Peyer's patch (tissue), 4 donors: ENCODE results near the gene PER3. TPM values are rescaled to one million over a fixed set of nuclear protein-coding genes. Genes with fewer than 3 reads are reported as not detected.

Source experiments
- DNase-seq, 3 donors: peaks; one replicate each; pipeline ENCODE4 v3.0.0-alpha.2; 2017 to 2019
- H3K27ac ChIP-seq, 4 donors: fragments of 200-600 bp; sonication (generic); one replicate each; pipeline ENCODE4 v1.5.1; 2016 to 2019
- H3K27me3 ChIP-seq, 2 donors: fragments of 200-600 bp; sonication (generic); one replicate each; pipeline ENCODE4 v1.5.1; 2019
- H3K36me3 ChIP-seq, 3 donors: fragments of 200-600 bp; sonication (generic); one replicate each; pipeline ENCODE4 v1.5.1; 2016 to 2019
- H3K4me1 ChIP-seq, 4 donors: fragments of 200-600 bp; sonication (generic); one replicate each; pipeline ENCODE4 v1.5.1; 2016 to 2019
- H3K4me3 ChIP-seq, 4 donors: fragments of 200-600 bp; sonication (generic); 1 replicate in 3 of 4; 2 replicates in 1 of 4; pipeline ENCODE4 v1.5.1; 2016 to 2019; ENCODE audit warnings: mild to moderate bottlenecking in 1 of 4
- H3K9me3 ChIP-seq, 4 donors: fragments of 200-600 bp; sonication (generic); one replicate each; pipeline ENCODE4 v1.5.1; 2016 to 2019; ENCODE audit warnings: mild to moderate bottlenecking in 1 of 4
- POLR2A ChIP-seq, 2 donors: fragments of 450-650 bp; IDR thresholded peaks; one replicate each; pipeline ENCODE4 v1.5.1; 2017; ENCODE audit warnings: antibody characterized with exemption in 2 of 2, mild to moderate bottlenecking in 2 of 2, moderate library complexity in 2 of 2
- total RNA-seq, 4 donors: library from RNA; depleted of rRNA; stranded (reverse); fragments of >200 nt; gene quantifications; one replicate each; pipeline ENCODE4 v1.1.0, GENCODE V29; 2016
- TF ChIP-seq, protein P1 (sequence below), 6 experiments: fragments of 450-650 bp in 4 of 6; fragments of 200-600 bp in 2 of 6; sonication (generic) in 1 of 6; IDR thresholded peaks; one replicate each; pipeline ENCODE4 v1.5.1; 2017 to 2019; ENCODE audit warnings: antibody characterized with exemption in 6 of 6, mild to moderate bottlenecking in 3 of 6, moderate library complexity in 1 of 6

Gene PER3
- total RNA-seq, 4 donors from 2014 or later, result 10.0 to 24.0 (median 18.5) TPM

DNA sequence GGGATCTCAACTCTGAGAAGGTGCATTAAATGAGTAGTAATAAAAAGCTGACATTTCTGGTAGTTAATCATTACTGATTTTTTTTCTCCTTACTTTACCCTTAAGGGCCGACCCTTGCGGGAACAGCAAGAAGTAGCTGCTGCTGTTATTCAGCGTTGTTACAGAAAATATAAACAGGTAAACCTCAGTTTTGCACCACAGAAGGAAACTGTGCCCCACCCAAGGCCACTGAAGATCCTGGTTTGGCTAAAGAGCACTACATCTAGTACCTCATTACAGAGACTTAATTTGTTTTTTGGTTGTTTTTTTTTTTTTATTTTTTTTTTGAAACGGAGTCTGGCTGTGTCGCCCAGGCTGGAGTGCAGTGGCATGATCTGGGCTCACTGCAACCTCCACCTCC lies 36.5 kb upstream of the PER3 start:
- H3K27me3 ChIP-seq, result no peaks in the 10 kb centered on the region
- TF ChIP-seq POLR2A (IDR thresholded peaks at IDR 0.05), result no peak
- TF ChIP-seq, protein P1, sequence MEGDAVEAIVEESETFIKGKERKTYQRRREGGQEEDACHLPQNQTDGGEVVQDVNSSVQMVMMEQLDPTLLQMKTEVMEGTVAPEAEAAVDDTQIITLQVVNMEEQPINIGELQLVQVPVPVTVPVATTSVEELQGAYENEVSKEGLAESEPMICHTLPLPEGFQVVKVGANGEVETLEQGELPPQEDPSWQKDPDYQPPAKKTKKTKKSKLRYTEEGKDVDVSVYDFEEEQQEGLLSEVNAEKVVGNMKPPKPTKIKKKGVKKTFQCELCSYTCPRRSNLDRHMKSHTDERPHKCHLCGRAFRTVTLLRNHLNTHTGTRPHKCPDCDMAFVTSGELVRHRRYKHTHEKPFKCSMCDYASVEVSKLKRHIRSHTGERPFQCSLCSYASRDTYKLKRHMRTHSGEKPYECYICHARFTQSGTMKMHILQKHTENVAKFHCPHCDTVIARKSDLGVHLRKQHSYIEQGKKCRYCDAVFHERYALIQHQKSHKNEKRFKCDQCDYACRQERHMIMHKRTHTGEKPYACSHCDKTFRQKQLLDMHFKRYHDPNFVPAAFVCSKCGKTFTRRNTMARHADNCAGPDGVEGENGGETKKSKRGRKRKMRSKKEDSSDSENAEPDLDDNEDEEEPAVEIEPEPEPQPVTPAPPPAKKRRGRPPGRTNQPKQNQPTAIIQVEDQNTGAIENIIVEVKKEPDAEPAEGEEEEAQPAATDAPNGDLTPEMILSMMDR (IDR thresholded peaks at IDR 0.05), result no peak

DNA sequence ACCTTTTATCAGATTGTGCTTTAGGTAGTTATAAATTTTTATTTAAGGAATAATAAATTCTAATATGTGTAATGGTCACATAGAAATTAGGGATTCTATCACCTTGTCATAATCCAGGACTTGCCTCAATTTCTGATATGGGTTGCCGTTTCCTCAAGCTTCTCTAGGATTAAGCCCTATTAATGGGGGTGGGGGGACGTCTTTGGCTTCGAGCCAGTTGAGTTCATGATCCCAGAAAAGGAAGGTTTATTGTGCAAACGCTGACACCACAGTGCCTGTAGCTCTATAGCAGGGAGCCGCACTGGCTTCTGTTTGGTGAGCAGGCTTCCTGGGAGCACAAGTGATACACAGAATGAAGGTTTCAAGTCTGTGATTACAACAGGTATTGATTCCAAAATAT lies 35.0 kb upstream of the PER3 start:
- DNase-seq, result no peak
- Histone ChIP-seq H3K27me3 (no peaks in the 10 kb centered on the region), H3K4me1 (no peaks in the 10 kb centered on the region), H3K27ac (no peak overlapping the region), H3K9me3 (no peaks in the 10 kb centered on the region), H3K36me3 (no peaks in the 10 kb centered on the region), H3K4me3 (no peak overlapping the region)
- no peak for TF ChIP-seq POLR2A (IDR thresholded peaks at IDR 0.05)
- TF ChIP-seq, protein P1 (IDR thresholded peaks at IDR 0.05), result no peak

More for the DNA sequence above, 36.5 kb upstream of the PER3 start:
- Histone ChIP-seq H3K9me3 (no peaks in the 10 kb centered on the region), H3K27ac (no peak overlapping the region), H3K4me3 (no peak overlapping the region), H3K4me1 (no peaks in the 10 kb centered on the region), H3K36me3 (no peaks in the 10 kb centered on the region)
- DNase-seq, result no peak

DNA sequence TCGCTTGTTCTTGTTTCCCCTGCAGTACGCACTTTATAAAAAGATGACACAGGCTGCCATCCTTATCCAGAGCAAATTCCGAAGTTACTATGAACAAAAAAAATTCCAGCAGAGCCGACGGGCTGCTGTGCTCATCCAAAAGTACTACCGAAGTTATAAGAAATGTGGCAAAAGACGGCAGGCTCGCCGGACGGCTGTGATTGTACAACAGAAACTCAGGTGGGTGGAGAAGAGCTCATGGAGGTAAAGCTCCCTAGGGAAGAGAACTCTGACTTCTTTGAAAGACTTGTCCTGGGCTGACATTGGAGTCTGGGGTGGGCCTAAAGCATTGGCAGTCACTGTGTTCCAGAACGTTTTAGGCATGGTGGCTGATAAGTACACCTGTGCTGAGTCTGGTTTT lies 32.9 kb upstream of the PER3 start:
- no peak overlapping the region for H3K4me3 ChIP-seq
- H3K27me3 ChIP-seq, result no peaks in the 10 kb centered on the region
- no peaks in the 10 kb centered on the region for H3K4me1 ChIP-seq
- no peak for DNase-seq
- H3K27ac ChIP-seq, result no peak overlapping the region
- H3K36me3 ChIP-seq, result no peaks in the 10 kb centered on the region
- H3K9me3 ChIP-seq, result no peaks in the 10 kb centered on the region
- no peak for TF ChIP-seq POLR2A (IDR thresholded peaks at IDR 0.05)
- TF ChIP-seq, protein P1 (IDR thresholded peaks at IDR 0.05), result no peak

DNA sequence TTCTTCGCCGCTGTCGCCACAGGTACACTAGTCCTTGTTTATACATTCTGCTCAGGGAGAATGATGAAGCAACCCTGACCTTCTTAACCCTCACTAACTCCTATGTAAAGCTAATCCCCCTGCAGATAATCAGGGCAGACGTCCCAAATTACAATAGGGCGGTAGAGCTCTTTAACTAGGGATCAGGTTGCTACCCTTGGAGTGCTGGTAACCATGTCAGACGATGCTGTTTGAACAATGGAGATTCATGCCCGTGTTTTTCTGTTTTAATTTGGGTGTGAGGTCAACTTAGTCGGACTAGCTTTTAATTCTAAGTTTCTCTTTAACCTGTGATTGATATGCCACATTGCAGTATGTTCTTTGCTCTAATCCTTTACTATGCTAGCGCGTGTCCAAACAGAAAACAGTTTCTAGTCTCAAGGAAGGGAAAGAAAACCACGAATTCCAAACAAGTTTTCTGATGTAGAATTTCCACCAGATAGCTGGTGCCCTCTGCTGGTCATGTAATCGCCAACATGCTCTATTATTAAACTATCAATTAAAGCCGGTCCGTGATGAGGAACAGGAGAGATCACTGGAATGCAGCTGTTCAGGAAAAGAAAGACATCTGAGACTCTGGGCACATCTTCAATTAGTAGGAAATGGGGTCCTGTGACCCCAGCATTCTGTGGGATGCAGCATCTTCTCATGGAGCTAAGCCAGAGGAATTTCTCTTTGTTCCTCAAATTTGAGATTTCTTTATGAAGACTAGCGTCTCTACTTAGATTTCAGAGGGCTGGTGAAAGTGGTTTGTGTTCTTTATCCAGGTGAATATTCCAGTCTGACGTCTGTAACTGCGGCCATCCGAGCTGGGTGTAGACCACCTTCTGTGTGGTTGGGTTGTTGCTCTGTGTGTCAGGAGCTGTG lies 31.3 kb upstream of the PER3 start:
- Histone ChIP-seq H3K4me3 (peak overlapping the region in 1 of 4 donors; percentile 5), H3K9me3 (no peaks in the 10 kb centered on the region), H3K27ac (no peak overlapping the region), H3K4me1 (no peaks in the 10 kb centered on the region), H3K27me3 (no peaks in the 10 kb centered on the region), H3K36me3 (no peaks in the 10 kb centered on the region)
- peak in 2 of 3 donors; percentile 40 to 80 for DNase-seq
- TF ChIP-seq, protein P1 (IDR thresholded peaks at IDR 0.05), result peak; percentile 58 to 92 (median 84)
- TF ChIP-seq POLR2A (IDR thresholded peaks at IDR 0.05), result no peak

DNA sequence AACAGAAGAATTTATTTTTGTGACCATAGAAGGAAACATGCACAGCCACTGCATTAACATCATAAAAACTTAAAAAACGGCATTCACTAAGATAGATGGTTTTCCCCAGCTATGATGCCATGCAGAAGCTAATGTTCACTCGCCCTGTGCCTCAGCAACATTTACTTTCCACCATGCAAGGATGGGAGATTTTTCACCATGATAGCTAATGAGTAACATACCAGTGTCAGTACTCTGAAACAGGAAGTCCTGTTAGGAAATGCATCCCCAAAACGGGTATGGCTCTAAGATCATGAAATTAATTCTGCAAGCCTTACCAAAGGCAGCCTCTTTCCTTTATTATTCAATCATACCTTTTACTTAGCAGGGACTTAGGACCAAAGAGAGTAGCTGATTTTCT lies 30.4 kb upstream of the PER3 start:
- H3K9me3 ChIP-seq, result no peaks in the 10 kb centered on the region
- no peak overlapping the region for H3K27ac ChIP-seq
- H3K36me3 ChIP-seq, result no peaks in the 10 kb centered on the region
- H3K4me1 ChIP-seq, result no peaks in the 10 kb centered on the region
- DNase-seq, result no peak
- no peak overlapping the region for H3K4me3 ChIP-seq
- TF ChIP-seq POLR2A (IDR thresholded peaks at IDR 0.05), result no peak
- TF ChIP-seq, protein P1 (IDR thresholded peaks at IDR 0.05), result no peak
- H3K27me3 ChIP-seq, result no peaks in the 10 kb centered on the region
